LNCaP clone FGC (cell line): ENCODE data around the gene EPB41L2.

Source experiments
- DNase-seq: peaks from one replicate; pipeline ENCODE4 v3.0.0-alpha.2; 2011; ENCODE audit warnings: low read depth
- H3K4me3 ChIP-seq: 2 replicates; pipeline ENCODE4 v1.5.1; 2011; ENCODE audit warnings: mild to moderate bottlenecking, low read depth, low read length, control low read depth
- CTCF ChIP-seq: IDR thresholded peaks from 2 replicates; pipeline ENCODE4 v1.5.1; 2012; ENCODE audit warnings: mild to moderate bottlenecking; ENCODE audit not compliant: control insufficient read depth, insufficient read depth; ENCODE audit errors: extremely low read depth

The EPB41L2 gene

DNA sequence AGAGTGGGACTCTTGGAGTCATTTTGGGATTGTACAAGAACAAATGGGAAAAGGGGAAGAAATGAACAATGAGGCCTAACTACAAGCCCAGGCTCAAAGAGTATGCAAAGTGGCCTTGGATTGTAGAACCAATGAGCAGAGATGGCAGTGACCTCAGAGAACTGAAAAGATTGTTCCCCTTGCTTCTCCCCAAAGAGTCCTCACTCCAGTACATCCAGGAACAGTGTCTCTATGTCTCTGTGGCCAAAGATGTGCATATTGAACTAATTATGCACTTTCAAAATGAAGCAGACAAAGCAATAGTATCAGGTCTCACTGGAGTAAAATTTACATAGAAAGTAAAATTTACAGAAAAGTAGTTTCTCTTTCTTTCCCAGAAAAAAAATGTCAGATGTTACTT is 154.9 kb downstream of the EPB41L2 start:
- TF ChIP-seq CTCF, result no peak
- no peak for DNase-seq
- H3K4me3 ChIP-seq, result no peak overlapping the region

DNA sequence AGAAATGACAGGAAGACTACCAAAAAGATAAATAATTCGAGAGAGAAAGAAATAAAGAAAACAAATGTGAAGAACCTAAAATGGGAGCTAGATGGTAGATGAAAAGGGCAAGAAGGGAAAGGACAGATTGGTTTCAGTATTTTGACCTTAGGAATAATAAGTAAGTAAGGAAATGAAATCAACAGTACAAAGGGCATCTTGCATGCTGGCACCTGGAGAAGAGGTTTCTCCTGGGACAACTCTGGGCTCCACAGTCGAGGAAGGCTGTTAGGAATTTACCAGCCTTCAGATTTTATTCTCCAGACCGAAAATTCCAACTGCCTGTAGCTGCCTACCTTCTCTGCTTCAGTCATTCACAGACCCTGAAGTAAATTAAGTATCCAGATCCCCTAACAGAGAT is 155.4 kb downstream of the EPB41L2 start:
- no peak for DNase-seq
- TF ChIP-seq CTCF, result no peak
- H3K4me3 ChIP-seq, result no peak overlapping the region

GRCh38 chr6:130906736-130907381 is 156.2 kb downstream of the EPB41L2 start:
- no peak for DNase-seq
- no peak overlapping the region for H3K4me3 ChIP-seq
- TF ChIP-seq CTCF, result no peak

GRCh38 chr6:130903602-130904001 is 159.4 kb downstream of the EPB41L2 start:
- no peak overlapping the region for H3K4me3 ChIP-seq
- no peak for TF ChIP-seq CTCF
- no peak for DNase-seq

GRCh38 chr6:130903007-130903406 is 160.0 kb downstream of the EPB41L2 start:
- H3K4me3 ChIP-seq, result no peak overlapping the region
- no peak for DNase-seq
- no peak for TF ChIP-seq CTCF

GRCh38 chr6:130900913-130901312 is 162.1 kb downstream of the EPB41L2 start:
- TF ChIP-seq CTCF, result no peak
- no peak overlapping the region for H3K4me3 ChIP-seq
- DNase-seq, result no peak

DNA sequence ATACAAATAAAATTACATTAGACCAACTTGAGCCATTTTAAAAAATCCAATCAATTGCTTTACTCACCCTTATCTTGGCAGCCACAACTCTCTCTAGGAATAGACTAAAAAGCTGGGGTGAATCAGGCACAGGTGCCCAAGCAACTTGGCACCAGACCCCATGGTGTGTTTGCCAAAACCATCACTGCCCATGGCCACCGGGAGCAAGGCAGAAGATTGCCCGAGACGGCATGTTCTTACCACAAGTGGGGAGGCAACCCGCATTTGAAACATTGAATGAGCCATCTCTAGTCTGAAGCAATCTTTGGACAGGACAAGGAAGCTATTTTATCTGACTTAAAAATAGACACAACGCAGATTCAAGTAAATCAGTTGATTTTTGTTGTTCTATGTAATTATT is 166.8 kb downstream of the EPB41L2 start:
- TF ChIP-seq CTCF, result no peak
- no peak for DNase-seq
- no peak overlapping the region for H3K4me3 ChIP-seq
